COR-L47 (cell line): ENCODE measurements around the gene SPG7.

Source experiments
- DNase-seq: peaks from one replicate; lab custom pipeline; 2025; lab: John Stamatoyannopoulos, UW

SPG7 gene

GRCh38 chr16:89547291-89547690 lies 39.1 kb downstream of the SPG7 start:
- no peak for DNase-seq

DNA sequence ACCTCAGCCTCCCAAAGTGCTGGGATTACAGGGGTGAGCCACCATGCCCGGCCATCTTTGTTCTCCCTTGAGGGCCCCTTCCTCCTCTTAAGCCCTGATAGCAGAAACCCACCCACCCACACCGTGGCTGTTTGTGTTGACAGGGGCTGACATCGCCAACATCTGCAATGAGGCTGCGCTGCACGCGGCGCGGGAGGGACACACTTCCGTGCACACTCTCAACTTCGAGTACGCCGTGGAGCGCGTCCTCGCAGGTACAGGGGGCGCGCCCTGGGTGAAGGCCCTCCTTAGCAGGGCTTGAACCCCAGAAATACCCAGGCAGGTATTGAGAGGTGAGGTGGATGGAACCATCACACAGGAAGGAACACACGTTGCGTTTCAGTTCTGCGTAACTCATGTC lies 39.7 kb downstream of the SPG7 start:
- DNase-seq: no peak

GRCh38 chr16:89548344-89549006 lies 40.3 kb downstream of the SPG7 start:
- no peak for DNase-seq

DNA sequence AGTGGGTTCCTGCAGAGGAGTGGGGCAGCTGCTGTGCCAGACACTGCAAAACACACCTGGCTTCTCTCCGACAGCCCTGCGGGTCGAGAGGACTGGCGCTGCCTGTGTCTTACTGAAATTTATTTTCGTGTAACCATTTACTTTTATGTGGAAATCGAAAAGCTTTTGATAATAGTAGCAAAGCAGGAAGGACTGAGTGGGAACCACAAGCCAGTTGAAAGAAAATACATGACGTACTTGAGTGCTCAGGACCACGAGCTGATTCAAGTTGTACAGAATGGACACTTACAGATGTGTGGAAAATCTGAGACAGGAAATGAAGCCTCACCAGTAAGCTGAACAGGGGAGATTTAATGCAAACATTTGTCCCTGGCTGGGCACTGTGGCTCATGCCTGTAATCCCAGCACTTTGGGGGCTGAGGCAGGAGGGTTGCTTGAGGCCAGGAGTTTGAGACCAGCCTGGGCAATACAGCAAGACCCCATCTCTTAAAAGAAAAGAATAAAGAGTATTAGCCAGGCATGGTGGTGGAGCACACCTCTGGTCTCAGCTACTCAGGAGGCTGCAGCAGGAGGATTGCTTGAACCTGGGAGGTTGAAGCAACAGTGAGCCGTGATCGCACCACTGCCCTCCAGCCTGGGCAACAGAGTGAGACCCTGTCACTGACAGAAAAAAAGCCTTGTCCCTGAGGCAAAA lies 41.0 kb downstream of the SPG7 start:
- DNase-seq: no peak

DNA sequence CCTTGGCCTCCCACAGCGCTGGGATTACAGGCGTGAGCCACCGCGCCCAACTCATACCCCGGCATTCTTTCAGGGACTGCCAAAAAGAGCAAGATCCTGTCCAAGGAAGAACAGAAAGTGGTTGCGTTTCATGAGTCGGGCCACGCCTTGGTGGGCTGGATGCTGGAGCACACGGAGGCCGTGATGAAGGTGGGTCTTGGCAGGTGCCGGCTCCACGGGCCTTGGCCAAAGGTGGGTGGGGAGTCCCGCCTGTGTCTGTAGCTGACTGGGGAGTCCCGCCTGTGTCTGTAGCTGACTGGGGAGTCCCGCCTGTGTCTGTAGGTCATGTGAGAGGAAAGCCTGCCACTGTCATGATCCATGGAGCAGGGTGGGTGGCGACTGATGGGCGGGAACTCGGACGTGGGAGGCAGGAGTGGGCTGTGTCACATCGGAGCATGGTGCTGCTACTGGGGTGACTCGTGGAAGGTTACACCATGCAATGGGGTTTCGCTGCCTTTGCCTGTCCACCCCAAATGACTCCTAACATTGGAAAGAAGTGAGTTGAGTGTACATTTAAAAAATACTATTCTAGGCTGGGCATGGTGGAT lies 42.3 kb downstream of the SPG7 start:
- no peak for DNase-seq

- DNase-seq: no peak
These were observed 44.1 kb downstream of the SPG7 start for GRCh38 chr16:89552329-89552728.

GRCh38 chr16:89552913-89553312 lies 44.7 kb downstream of the SPG7 start:
- DNase-seq: no peak

DNA sequence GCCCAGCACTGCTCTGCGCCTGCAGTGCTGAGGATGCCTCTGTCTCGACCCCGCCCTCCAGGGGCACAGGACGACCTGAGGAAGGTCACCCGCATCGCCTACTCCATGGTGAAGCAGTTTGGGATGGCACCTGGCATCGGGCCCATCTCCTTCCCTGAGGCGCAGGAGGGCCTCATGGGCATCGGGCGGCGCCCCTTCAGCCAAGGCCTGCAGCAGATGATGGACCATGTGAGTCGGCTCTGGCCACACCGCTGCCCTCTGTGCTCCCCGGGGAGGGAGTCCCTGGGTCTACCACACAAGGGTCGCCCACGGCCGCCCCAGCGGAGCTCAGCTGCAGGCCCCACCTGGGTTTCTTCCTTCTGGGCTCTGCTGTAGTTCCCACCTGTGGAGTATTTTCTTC lies 45.5 kb downstream of the SPG7 start:
- no peak for DNase-seq

- no peak for DNase-seq
These were observed 46.1 kb downstream of the SPG7 start for GRCh38 chr16:89554343-89554742.

DNA sequence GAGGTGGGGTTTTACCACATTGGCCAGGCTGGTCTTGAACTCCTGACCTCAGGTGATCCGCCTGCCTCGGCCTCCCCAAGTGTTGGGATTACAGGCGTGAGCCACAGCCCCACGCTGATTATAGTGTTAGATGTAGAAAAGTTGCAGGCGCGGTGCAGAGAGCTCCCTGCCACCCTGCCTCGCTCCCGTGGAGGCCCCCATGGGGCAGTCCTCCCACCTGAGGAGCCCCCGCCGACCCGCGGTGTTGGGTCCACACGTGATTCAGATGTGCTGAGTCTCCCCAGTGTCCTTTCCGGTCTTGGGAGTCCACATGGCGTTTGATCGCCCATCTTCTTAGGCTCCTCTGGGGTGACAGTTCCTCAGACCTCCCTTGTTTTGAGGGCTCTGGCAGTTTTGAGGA lies 47.1 kb downstream of the SPG7 start:
- no peak for DNase-seq

GRCh38 chr16:89555780-89556179 lies 47.6 kb downstream of the SPG7 start:
- no peak for DNase-seq

- DNase-seq: peak; percentile 36
These were observed 48.8 kb downstream of the SPG7 start for GRCh38 chr16:89556750-89557689.

DNA sequence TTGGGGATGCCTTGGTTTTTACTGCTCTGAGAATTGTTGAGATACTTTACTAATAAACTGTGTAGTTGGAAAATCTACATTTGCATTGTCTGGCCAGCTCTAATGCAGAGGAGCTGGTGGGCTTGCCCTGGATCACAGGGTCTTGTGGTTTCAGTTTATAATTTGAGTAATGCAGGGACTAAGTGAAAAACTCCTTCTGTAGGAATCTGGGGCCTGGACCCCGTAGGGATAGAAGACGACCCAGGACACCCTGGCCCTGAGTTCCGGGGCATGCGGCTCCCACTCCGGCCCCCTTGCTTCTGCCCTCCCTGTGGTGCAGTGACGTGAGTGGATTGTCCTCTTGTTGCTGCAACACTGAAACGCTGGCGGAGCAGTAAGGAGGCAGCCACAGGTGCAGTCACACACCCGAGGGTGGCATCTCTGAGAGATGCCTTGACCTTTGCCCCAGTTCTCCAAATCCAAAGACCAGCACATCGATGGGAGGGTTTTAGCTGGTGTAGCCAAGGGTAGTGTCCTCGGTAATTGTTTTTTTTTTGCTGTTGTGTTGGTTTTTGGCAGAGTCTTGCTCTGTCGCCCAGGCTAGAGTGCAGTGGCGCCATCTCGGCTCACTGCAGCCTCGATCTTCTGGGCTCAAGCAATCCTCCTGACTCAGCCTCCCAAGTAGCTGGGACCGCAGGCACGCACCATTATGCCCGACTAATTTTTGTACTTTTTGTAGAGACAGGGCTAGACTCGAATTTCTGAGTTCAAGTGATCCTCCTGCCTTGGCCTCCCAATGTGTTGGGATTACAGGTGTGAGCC lies 49.7 kb downstream of the SPG7 start:
- DNase-seq: no peak

DNA sequence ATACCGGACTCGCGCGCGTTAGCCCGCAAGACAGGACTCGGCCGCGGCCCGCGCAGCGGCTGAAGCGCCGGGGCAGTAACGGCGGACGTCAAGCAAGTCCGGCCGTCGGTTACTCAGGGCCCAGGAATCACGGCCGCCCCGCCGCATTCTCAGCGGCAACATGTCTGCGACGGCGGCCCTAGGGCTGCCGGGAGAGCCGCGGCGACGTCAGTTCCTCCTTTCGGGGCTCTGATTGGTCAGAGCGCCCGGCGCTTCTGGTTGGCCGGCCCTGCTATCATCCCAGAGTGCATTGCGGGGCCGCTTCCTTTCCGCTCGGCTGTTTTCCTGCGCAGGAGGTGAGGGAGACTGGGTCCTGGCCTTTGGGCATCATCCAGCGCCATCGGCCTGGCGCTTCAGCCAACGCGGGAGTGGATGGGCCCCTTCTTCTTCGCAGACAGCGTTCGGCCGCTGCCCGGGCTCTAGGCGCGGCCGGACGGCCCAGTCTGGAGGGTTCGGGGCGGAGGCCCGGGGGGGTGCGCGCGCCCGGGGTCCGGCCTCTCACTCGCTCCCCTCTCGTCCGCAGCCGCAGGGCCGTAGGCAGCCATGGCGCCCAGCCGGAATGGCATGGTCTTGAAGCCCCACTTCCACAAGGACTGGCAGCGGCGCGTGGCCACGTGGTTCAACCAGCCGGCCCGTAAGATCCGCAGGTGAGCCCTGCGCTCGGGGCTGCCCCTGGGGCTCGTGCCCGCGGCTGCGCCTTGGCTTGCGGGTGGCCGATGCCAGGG lies 52.4 kb downstream of the SPG7 start, which contains the start of gene RPL13:
TSS of gene RPL13 (plus strand) at position 305 of the 764 bp plus-strand sequence. CDS start at position 583, 278 bp downstream.
- DNase-seq: peak; percentile 96

- no peak for DNase-seq
These were observed 53.1 kb downstream of the SPG7 start for GRCh38 chr16:89561142-89561883.

DNA sequence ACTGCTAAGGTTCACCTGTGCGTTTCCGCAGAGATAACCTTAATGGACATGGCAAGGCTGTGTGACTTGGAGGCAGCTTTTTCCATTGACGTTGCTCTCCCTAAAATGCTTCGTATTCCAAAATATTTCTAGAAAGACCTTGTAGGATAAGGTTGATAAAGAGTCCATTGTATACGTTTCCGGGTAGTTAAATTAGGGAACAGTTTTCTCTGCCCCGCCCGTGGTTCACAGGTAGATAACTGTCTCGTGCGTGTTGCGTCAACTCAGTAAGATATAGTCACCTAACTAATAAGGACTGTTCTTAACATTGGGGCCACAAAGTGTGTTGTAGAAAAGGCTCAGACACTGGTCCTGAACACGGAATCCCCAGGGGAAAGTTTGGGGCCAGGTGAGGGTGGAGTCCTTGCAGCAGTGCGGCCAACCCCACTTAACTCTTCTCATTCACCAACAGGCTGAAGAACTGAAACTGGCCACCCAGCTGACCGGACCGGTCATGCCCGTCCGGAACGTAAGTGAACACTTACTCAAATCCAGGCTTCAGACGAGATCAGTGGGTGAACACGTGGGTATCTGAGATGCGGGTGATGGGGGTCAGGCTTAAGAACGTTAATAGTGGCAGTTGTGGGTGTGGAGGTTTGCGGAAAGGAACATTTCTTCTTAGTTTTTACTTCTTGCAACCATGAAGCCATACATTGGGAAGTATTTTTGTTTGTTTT lies 53.8 kb downstream of the SPG7 start:
- DNase-seq: no peak

DNA sequence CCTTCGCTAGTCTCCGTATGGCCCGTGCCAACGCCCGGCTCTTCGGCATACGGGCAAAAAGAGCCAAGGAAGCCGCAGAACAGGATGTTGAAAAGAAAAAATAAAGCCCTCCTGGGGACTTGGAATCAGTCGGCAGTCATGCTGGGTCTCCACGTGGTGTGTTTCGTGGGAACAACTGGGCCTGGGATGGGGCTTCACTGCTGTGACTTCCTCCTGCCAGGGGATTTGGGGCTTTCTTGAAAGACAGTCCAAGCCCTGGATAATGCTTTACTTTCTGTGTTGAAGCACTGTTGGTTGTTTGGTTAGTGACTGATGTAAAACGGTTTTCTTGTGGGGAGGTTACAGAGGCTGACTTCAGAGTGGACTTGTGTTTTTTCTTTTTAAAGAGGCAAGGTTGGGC lies 54.7 kb downstream of the SPG7 start:
- DNase-seq: no peak

DNA sequence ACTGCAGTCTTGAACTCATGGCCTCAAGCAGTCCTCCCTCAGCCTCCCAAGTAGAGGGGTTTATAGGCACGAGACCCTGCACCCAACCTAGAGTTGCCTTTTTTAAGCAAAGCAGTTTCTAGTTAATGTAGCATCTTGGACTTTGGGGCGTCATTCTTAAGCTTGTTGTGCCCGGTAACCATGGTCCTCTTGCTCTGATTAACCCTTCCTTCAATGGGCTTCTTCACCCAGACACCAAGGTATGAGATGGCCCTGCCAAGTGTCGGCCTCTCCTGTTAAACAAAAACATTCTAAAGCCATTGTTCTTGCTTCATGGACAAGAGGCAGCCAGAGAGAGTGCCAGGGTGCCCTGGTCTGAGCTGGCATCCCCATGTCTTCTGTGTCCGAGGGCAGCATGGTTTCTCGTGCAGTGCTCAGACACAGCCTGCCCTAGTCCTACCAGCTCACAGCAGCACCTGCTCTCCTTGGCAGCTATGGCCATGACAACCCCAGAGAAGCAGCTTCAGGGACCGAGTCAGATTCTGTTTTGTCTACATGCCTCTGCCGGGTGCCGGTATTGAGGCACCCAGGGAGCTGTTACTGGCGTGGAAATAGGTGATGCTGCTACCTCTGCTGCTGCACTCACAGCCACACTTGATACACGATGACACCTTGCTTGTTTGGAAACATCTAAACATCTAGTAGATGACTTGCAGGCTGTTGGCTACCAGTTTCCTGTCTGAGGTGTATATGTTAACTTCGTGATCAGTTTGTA lies 55.6 kb downstream of the SPG7 start:
- DNase-seq: no peak
